ENCODE results near the gene JAM3. TPM values are rescaled to one million over a fixed set of nuclear protein-coding genes. Genes with fewer than 3 reads are reported as not detected.
"Not testable (repeated sequence)": the region's sequence is repeated elsewhere in the genome, so short reads cannot be mapped to it uniquely, and the experiment has no call there.

Gene JAM3
- total RNA-seq, 3 donors from 2014 or later (not counting 1 experiment from before 2014, with no cell fraction given) = 2.1 to 3.8 (median 2.4) TPM

DNA sequence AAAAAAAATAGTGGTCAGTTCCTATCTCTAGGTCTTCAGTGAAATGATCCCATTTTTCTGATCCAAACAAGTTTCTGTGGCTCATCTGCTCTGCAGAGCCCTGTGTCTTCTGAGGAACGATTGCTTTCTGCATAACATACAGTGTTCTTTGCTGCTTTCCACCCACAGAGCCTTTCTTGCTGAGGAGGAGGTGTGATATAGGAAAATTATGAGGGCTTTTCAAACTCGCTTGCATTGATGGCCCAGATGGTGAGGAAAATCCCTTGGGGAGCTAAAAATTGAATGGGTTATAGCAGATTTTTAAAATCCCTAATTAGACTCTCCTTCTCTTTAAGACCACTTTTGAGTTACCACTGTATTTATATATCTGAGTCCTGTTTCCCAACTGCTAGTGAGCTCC is 31.3 kb downstream of the JAM3 start:
- DNase-seq (no peak), ATAC-seq (no peak)
- H3K4me1 Mint-ChIP-seq = no peaks in the 10 kb centered on the region
- Histone ChIP-seq H3K36me3 (ENCODE audit: control insufficient read depth, insufficient read depth, low read length) (no peaks in the 10 kb centered on the region), H3K27me3 (ENCODE audit: control insufficient read depth, insufficient read depth, low read length) (no peaks in the 10 kb centered on the region), H3K9me3 (ENCODE audit: control insufficient read depth, insufficient read depth, low read length) (no peaks in the 10 kb centered on the region), H3K27ac (ENCODE audit: low read length) (no peak overlapping the region), H3K4me1 (ENCODE audit: control insufficient read depth, insufficient read depth, low read length) (no peaks in the 10 kb centered on the region), H3K4me3 (ENCODE audit: low read length) (no peak overlapping the region)
- WGBS (ENCODE audit: insufficient coverage) = 67% methylated on average over 2 of the region's 2 CpGs
- peaks cover 0 to 2% of the 10 kb centered on the region in 2 donors for H3K9me3 Mint-ChIP-seq
- no peak for TF ChIP-seq CTCF (IDR thresholded peaks at IDR 0.05)
- H3K4me3 Mint-ChIP-seq = no peak overlapping the region
- intact Hi-C loops (cut with micrococcal nuclease) = no loop called here
- H3K27ac Mint-ChIP-seq = no peak overlapping the region
- no peaks in the 10 kb centered on the region for H3K36me3 Mint-ChIP-seq
- peaks cover 2 to 23% of the 10 kb centered on the region in 2 donors for H3K27me3 Mint-ChIP-seq (ENCODE audit: low read depth in 2 of 2)

DNA sequence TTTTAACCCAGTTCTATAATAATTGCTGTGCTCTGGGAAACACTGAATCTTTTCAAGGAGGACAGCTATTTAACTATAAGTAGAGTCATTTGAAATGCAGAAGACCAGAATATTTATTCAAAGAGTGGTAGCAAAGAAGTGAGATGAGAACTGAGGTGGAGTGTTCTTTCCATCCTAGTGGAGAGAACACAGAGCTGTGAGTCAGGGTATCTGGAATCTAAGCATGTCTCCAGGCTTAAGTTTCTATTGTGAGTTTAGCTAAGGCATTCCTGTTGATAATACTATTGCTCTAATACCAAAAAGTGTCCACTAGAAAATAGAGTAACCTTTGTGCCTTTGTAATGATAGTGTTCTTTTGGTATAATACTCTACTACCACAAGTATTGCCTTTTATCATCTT is 32.4 kb downstream of the JAM3 start:
- Histone ChIP-seq H3K9me3 (ENCODE audit: control insufficient read depth, insufficient read depth, low read length) (no peaks in the 10 kb centered on the region), H3K4me1 (ENCODE audit: control insufficient read depth, insufficient read depth, low read length) (no peaks in the 10 kb centered on the region), H3K27me3 (ENCODE audit: control insufficient read depth, insufficient read depth, low read length) (no peaks in the 10 kb centered on the region), H3K27ac (ENCODE audit: low read length) (no peak overlapping the region), H3K36me3 (ENCODE audit: control insufficient read depth, insufficient read depth, low read length) (no peaks in the 10 kb centered on the region), H3K4me3 (ENCODE audit: low read length) (no peak overlapping the region)
- H3K4me3 Mint-ChIP-seq = no peak overlapping the region
- ATAC-seq (no peak), DNase-seq (no peak)
- no peaks in the 10 kb centered on the region for H3K4me1 Mint-ChIP-seq
- intact Hi-C loops (cut with micrococcal nuclease) = no loop called here
- H3K36me3 Mint-ChIP-seq = no peaks in the 10 kb centered on the region
- peaks cover 0 to 2% of the 10 kb centered on the region in 2 donors for H3K9me3 Mint-ChIP-seq
- H3K27me3 Mint-ChIP-seq (ENCODE audit: low read depth in 2 of 2) = peaks cover 2 to 23% of the 10 kb centered on the region in 2 donors
- no peak overlapping the region for H3K27ac Mint-ChIP-seq
- no peak for TF ChIP-seq CTCF (IDR thresholded peaks at IDR 0.05)

DNA sequence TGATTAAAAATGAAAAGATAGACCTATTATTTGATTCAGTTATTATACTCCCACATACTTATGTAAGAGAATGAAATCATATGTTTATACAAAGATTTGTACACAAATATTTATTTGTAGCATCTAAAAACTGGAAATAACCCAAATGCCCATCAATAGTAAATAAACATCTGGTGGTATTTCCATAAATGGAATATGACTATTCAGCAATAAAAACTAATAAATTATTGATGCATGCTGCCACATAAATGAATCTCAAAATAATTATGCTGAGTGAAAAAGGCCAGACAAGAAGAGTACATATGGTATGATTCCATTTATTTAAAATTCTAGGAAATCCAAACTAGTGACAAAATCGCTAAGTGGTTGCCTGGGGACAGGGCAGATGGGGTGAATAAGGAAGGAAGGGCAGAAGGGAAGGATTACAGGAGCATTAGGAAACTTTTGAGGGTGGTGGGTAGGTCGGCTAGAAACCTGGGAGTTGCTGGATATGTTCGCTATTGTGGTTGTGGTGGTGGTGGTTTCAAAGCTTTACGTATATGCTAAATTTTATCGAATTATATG is 41.5 kb downstream of the JAM3 start:
- no peaks in the 10 kb centered on the region for H3K36me3 ChIP-seq (ENCODE audit: control insufficient read depth, insufficient read depth, low read length)
- H3K4me1 Mint-ChIP-seq = no peaks in the 10 kb centered on the region
- peaks cover 3 to 26% of the 10 kb centered on the region in 2 donors for H3K27me3 Mint-ChIP-seq (ENCODE audit: low read depth in 2 of 2)
- TF ChIP-seq CTCF (IDR thresholded peaks at IDR 0.05) = no peak
- H3K4me3 Mint-ChIP-seq = no peak overlapping the region
- H3K4me3 ChIP-seq (ENCODE audit: low read length) = no peak overlapping the region
- no peaks in the 10 kb centered on the region for H3K9me3 ChIP-seq (ENCODE audit: control insufficient read depth, insufficient read depth, low read length)
- no peak for DNase-seq
- no peaks in the 10 kb centered on the region for H3K4me1 ChIP-seq (ENCODE audit: control insufficient read depth, insufficient read depth, low read length)
- no peak for ATAC-seq
- 88% methylated on average over 5 of the region's 5 CpGs for WGBS (ENCODE audit: insufficient coverage)
- H3K27me3 ChIP-seq (ENCODE audit: control insufficient read depth, insufficient read depth, low read length) = no peaks in the 10 kb centered on the region
- no peak overlapping the region for H3K27ac ChIP-seq (ENCODE audit: low read length)
- H3K27ac Mint-ChIP-seq = no peak overlapping the region
- H3K9me3 Mint-ChIP-seq = peaks cover 3 to 4% of the 10 kb centered on the region in 2 donors
- intact Hi-C loops (cut with micrococcal nuclease) = no loop called here
- H3K36me3 Mint-ChIP-seq = no peaks in the 10 kb centered on the region

- ATAC-seq; DNase-seq; H3K4me1 Mint-ChIP-seq; H3K9me3 Mint-ChIP-seq; H3K27ac ChIP-seq (ENCODE audit: low read length); H3K36me3 Mint-ChIP-seq; H3K4me3 Mint-ChIP-seq; H3K27me3 ChIP-seq (ENCODE audit: control insufficient read depth, insufficient read depth, low read length); H3K27ac Mint-ChIP-seq; H3K36me3 ChIP-seq (ENCODE audit: control insufficient read depth, insufficient read depth, low read length); H3K4me3 ChIP-seq (ENCODE audit: low read length); intact Hi-C loops (cut with micrococcal nuclease); H3K4me1 ChIP-seq (ENCODE audit: control insufficient read depth, insufficient read depth, low read length); H3K9me3 ChIP-seq (ENCODE audit: control insufficient read depth, insufficient read depth, low read length): not testable (repeated sequence)
- no CpG with 5 or more reads among the region's 1 CpG for WGBS (ENCODE audit: insufficient coverage)
- peaks cover 3 to 29% of the 10 kb centered on the region in 2 donors for H3K27me3 Mint-ChIP-seq (ENCODE audit: low read depth in 2 of 2)
Observed at GRCh38 chr11:134113787-134114186, 44.9 kb downstream of the JAM3 start.
